Sigmoid colon (tissue), 4 donors: ENCODE measurements around the gene MAML3.

Source experiments
- EP300 ChIP-seq, 4 donors: sonication (generic); formaldehyde crosslinking; IDR thresholded peaks; one replicate each; pipeline ENCODE4 v1.6.1; 2017; ENCODE audit warnings: antibody characterized with exemption in 4 of 4
- POLR2A ChIP-seq, 2 donors: fragments of 450-650 bp; IDR thresholded peaks; one replicate each; pipeline ENCODE4 v1.6.1; 2016; ENCODE audit warnings: antibody characterized with exemption in 2 of 2, mild to moderate bottlenecking in 2 of 2, moderate library complexity in 2 of 2
- POLR2AphosphoS5 ChIP-seq, 4 donors: sonication (generic); formaldehyde crosslinking; IDR thresholded peaks; one replicate each; pipeline ENCODE4 v1.6.1; 2017; ENCODE audit warnings: antibody characterized with exemption in 4 of 4
- TF ChIP-seq, protein P1 (sequence below), 4 experiments: fragments of 450-650 bp in 3 of 4; fragments of 200-600 bp in 1 of 4; IDR thresholded peaks; one replicate each; pipeline ENCODE4 v1.5.1; 2016 to 2019; ENCODE audit warnings: antibody characterized with exemption in 4 of 4, mild to moderate bottlenecking in 3 of 4, moderate library complexity in 2 of 4

- no peak for TF ChIP-seq POLR2A (IDR thresholded peaks at IDR 0.05)
- TF ChIP-seq, protein P1, sequence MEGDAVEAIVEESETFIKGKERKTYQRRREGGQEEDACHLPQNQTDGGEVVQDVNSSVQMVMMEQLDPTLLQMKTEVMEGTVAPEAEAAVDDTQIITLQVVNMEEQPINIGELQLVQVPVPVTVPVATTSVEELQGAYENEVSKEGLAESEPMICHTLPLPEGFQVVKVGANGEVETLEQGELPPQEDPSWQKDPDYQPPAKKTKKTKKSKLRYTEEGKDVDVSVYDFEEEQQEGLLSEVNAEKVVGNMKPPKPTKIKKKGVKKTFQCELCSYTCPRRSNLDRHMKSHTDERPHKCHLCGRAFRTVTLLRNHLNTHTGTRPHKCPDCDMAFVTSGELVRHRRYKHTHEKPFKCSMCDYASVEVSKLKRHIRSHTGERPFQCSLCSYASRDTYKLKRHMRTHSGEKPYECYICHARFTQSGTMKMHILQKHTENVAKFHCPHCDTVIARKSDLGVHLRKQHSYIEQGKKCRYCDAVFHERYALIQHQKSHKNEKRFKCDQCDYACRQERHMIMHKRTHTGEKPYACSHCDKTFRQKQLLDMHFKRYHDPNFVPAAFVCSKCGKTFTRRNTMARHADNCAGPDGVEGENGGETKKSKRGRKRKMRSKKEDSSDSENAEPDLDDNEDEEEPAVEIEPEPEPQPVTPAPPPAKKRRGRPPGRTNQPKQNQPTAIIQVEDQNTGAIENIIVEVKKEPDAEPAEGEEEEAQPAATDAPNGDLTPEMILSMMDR (IDR thresholded peaks at IDR 0.05): no peak
- TF ChIP-seq POLR2AphosphoS5 (IDR thresholded peaks at IDR 0.05): no peak
- no peak for TF ChIP-seq EP300 (IDR thresholded peaks at IDR 0.05)
These were observed 287.6 kb downstream of the MAML3 start for GRCh38 chr4:139866276-139866962.
